ENCODE measurements around the gene LYST.

Gene LYST

GRCh38 chr1:235784950-235785349 is 81.8 kb downstream of the LYST start:
- H3K4me1 Mint-ChIP-seq: no peaks in the 10 kb centered on the region
- no peaks in the 10 kb centered on the region for H3K9me3 Mint-ChIP-seq
- no peak for TF ChIP-seq CTCF (IDR thresholded peaks at IDR 0.05)
- H3K27me3 Mint-ChIP-seq (ENCODE audit: low read depth, poor library complexity): no peaks in the 10 kb centered on the region
- no peak overlapping the region for H3K4me3 Mint-ChIP-seq
- DNase-seq: no peak
- no peak overlapping the region for H3K27ac Mint-ChIP-seq
- H3K36me3 Mint-ChIP-seq (ENCODE audit: low read depth): no peaks in the 10 kb centered on the region

DNA sequence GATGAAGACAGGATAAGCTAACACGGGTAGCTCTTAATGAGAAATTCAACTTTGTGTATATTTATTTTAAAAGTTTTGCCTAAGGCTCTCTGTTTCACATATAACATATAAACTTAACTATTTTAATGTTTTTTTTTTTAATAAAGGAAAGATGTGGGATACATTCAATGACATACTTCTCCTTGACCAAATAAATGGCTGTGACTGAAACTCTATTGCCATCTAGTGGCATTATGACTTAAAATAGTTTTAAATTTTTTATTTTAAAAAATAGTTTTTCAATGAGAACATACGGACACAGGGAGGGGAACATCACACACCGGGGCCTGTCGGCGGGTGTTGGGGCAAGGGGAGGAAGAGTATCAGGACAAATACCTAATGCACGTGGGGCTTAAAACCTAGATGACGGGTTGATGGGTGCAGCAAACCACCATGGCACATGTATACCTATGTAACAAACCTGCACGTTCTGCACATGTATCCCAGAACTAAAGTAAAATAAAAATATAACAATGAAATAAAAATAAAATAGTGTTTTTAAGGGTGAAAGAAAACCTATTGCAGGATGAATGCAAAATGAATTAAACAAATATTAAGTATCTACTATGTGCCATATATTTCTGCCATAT is 83.4 kb downstream of the LYST start:
- TF ChIP-seq CTCF (IDR thresholded peaks at IDR 0.05): peak; percentile 60

DNA sequence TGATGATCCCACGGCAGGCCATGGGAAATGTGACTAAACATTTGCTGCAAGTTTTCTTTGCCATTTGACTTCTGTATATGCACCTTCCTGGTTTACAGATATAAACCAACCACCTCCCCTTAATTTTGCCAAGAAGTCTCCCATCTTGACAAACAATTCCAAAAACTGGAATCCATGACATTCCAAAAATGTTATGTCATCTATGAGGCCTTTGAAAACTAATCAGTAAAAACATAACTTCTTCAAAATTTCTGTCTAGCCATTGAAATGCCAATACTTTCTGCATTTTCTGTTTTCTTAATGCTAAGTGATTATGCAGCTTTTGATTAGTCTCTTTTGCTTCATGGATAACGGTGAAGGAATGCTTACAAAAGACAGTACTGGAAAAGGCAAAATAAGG is 84.1 kb downstream of the LYST start:
- H3K4me1 Mint-ChIP-seq: no peaks in the 10 kb centered on the region
- H3K4me3 Mint-ChIP-seq: no peak overlapping the region
- no peaks in the 10 kb centered on the region for H3K27me3 Mint-ChIP-seq (ENCODE audit: low read depth, poor library complexity)
- no peak overlapping the region for H3K27ac Mint-ChIP-seq
- H3K36me3 Mint-ChIP-seq (ENCODE audit: low read depth): no peaks in the 10 kb centered on the region
- no peaks in the 10 kb centered on the region for H3K9me3 Mint-ChIP-seq
- TF ChIP-seq CTCF (IDR thresholded peaks at IDR 0.05): no peak
- DNase-seq: no peak

More for the DNA sequence above, 83.4 kb downstream of the LYST start:
- Mint-ChIP-seq H3K9me3 (no peaks in the 10 kb centered on the region), H3K27me3 (ENCODE audit: low read depth, poor library complexity) (no peaks in the 10 kb centered on the region), H3K4me3 (no peak overlapping the region), H3K27ac (no peak overlapping the region), H3K36me3 (ENCODE audit: low read depth) (no peaks in the 10 kb centered on the region), H3K4me1 (no peaks in the 10 kb centered on the region)
- DNase-seq: no peak

DNA sequence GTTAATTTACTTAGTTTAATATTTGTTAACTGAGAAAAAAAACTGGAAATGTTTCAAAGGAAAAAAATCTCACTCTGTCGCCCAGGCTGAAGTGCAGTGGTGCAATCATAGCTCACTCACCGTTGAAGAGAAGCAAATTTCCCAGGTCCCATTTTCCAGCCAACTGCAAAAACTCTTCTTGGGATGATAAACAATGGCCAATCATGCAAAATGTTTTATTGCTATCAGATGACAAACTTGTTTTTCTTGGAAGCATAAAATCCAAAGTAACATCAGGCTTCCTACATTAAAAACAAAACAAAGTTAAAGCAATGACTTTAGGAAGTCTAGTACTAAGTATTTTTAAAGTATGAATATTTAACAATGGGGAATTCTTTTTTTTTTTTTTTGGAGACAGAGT is 84.9 kb downstream of the LYST start:
- H3K27ac Mint-ChIP-seq: no peak overlapping the region
- no peaks in the 10 kb centered on the region for H3K36me3 Mint-ChIP-seq (ENCODE audit: low read depth)
- H3K4me1 Mint-ChIP-seq: no peaks in the 10 kb centered on the region
- no peaks in the 10 kb centered on the region for H3K27me3 Mint-ChIP-seq (ENCODE audit: low read depth, poor library complexity)
- H3K9me3 Mint-ChIP-seq: no peaks in the 10 kb centered on the region
- DNase-seq: no peak
- no peak overlapping the region for H3K4me3 Mint-ChIP-seq
- TF ChIP-seq CTCF (IDR thresholded peaks at IDR 0.05): no peak

DNA sequence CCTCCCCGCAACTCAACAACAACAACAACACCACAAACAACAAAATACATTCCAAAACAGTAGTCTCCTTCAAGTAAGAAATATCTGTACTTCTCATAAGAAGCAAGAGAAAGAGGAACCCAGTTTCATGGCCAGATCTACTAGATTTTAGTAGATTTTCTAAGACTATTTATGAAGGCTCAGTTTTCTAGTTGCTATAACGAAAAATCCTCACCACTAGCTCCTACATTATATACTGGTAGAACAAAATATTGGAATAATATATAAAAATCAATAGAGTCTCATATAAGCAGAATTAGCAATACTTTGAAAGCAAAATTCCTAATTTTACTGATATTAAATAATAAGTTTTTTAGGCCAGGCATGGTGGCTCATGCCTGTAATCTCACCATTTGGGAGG is 86.9 kb downstream of the LYST start:
- H3K4me1 Mint-ChIP-seq: no peaks in the 10 kb centered on the region
- H3K4me3 Mint-ChIP-seq: no peak overlapping the region
- no peaks in the 10 kb centered on the region for H3K27me3 Mint-ChIP-seq (ENCODE audit: low read depth, poor library complexity)
- TF ChIP-seq CTCF (IDR thresholded peaks at IDR 0.05): no peak
- no peaks in the 10 kb centered on the region for H3K36me3 Mint-ChIP-seq (ENCODE audit: low read depth)
- no peak overlapping the region for H3K27ac Mint-ChIP-seq
- no peak for DNase-seq
- H3K9me3 Mint-ChIP-seq: no peaks in the 10 kb centered on the region

DNA sequence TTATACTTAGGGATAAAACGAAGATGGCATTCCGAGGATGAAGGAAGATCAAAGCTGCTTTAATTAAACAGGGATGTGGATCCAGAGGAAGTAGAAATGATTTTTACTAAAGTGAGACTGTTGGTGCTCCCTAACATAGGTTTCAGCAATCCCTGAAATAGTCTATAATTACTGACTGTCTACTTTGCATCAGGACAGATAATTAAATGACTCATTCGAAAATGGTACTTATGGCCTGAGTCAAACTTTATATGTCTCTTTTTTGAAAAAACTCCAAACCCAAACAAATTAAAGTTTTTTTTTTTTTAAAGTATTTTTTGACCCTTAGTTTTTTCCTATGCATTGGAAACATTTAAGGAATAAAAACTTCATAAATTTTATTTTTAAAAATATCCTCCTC is 90.3 kb downstream of the LYST start:
- no peaks in the 10 kb centered on the region for H3K9me3 Mint-ChIP-seq
- H3K4me3 Mint-ChIP-seq: no peak overlapping the region
- no peak for DNase-seq
- no peak for TF ChIP-seq CTCF (IDR thresholded peaks at IDR 0.05)
- H3K36me3 Mint-ChIP-seq (ENCODE audit: low read depth): no peaks in the 10 kb centered on the region
- no peaks in the 10 kb centered on the region for H3K27me3 Mint-ChIP-seq (ENCODE audit: low read depth, poor library complexity)
- H3K27ac Mint-ChIP-seq: no peak overlapping the region
- H3K4me1 Mint-ChIP-seq: no peaks in the 10 kb centered on the region
